NCI-H128 (cell line): ENCODE measurements around the gene RAB31.

Source experiments
- DNase-seq: peaks from one replicate; lab custom pipeline; 2025; ENCODE audit not compliant: unreplicated experiment; lab: John Stamatoyannopoulos, UW

RAB31 gene

DNA sequence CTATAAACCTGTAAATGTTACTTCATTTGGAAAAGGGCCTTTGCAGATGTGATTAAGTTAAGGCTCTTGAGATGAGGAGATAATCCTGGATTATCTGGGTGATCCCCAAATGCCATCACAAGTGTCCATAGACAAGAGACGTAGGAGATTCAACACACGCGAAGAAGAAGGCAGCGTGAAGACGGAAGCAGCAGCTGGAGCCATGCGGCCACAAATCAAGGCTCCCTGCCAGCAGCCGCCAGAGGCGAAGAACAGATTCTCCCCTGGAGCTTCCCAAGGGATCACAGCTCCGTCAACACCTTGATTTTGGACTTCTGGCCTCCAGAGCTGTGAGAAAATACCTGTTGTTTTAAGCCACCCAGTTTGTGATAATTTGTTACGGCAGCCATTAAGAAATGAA, 194.7 kb downstream of the RAB31 start:
- no peak for DNase-seq

DNA sequence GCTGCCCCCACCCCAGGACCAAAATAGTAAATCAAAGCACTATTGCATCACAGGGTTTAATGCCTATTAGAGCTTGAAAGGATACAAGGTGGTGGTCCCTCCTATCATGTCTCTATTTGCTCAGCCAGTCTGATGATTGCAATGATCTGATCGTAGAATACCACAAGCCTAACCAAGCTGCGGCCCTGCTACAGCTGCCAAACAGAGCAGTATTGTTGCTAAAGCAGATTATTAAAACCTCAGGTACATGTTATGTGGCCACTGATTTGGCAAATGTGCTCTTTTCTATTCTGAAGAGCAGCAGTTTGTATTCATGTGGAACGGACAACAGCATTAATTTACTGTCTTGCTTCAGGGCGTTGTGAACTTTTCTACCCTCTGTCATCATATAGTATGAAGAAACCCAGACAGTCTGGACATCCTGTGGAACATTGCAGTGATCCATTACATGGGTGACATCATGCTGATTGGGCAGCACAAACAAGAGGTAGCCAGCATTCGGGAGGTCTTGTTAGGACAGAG, 197.4 kb downstream of the RAB31 start:
- DNase-seq: no peak

DNA sequence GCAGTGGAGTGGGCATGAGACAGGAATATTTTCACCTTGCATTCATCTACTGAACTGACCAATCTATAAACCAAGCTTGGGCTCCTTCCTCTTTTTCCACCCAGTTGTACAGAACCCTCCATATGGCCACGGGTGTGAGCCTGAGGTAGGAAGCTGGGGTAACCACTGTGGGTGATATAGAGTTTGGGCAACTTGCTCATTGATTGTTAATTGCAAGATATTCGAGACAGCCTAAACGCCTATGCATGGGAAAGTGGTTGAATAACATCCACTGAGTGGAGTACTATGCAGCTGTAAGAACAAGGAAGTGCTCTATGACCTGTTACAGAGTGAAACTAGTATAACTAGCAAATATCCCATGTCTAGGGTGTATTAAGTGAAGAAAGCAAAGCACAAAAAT, 198.4 kb downstream of the RAB31 start:
- DNase-seq: no peak

DNA sequence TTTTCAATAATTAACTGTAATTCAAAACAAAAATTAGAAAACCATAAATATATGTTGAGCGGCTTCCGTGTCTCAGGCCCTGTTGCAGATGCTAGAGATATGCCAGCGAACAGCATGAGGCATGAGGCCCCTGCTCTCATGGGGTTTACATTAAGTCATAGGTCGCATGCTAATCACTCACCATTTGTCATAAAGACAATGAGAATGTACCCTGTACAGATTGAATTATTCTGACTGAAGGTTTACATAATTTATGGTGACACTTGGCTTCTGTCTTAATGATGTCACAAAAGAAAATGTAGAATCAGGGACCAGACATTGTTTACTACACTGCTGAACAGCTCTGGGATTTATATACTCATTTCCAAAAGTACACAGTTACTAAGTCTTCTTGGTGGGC, 199.8 kb downstream of the RAB31 start:
- DNase-seq: no peak

DNA sequence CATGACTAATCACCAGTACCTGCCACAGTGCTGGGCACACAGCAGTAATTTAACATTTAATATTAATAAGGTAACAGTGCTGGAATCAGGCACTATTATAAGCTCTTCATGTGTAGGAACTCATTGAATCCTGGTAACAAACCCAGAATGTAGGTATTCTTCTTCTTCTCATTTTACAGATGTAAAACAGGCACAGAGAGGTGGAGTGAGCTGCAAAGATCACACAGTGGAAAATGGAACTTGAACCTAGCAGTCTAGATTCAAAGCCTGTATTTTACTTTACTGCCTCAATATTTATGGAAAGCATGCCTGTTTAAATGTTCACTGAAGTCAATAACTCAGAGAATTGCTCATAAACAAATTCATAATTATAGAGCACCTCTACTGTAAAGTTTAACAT, 202.0 kb downstream of the RAB31 start:
- DNase-seq: no peak

DNA sequence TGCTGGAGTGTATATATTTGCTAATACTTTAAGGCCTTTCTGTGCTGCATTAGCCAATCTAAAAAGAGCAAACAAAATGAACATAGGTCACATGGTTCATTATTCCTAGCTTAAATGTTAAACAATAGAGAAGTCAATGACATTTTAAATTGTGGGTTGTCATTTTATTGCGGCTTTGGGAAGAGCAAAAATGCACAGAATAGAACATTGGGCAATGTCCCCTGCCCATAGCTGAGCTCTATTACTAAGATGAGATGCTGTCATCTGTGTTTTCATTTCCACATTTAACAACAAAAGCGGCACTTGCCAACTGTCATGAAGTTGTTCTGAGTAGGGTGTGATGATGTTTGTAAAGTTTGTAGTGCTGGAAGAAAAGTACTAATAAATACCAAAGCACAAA, 202.6 kb downstream of the RAB31 start:
- DNase-seq: no peak

DNA sequence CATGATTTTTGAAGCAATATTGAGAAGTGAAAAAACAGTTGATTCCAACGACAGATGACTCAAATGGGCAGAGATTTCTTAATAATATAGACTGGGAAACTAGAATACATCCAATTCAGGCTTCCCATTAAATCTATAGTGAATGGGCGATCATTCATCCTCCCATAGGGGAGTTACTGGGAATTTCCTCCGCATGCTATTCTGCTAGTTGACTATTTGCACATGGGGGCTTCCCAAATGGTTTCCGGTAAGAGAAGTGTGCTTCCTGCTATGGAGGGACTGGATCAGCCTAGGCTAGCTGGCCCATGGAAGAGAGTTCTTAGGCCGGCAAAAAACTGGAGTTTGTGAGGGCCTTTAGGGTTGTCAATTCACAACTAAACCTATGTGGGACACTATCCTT, 203.1 kb downstream of the RAB31 start:
- no peak for DNase-seq
